ENCODE data around the gene TAS2R50.

DNA sequence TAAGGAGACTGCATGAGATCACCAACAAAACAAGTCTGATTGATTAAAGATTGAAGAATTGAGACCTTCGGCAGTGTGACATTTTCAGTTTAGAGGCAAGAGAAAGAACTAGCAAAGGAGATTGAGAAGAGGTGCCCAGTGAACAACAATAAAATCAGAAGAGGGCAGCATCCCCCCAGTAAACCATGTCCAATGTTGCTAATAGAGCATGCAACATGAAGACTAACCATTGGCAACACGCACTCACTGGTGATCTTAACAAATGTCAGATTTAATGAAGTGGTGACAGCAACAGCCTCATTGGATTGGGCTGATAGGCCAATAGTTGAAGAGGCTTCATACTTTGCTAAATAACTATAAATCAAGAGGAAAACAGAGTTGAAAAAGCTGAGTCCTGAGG lies 26.9 kb downstream of the TAS2R50 start:
- TF ChIP-seq GATA2 (IDR thresholded peaks at IDR 0.05; ENCODE audit: low read depth, low read length) (no peak), GATA3 (IDR thresholded peaks at IDR 0.05; ENCODE audit: low read depth, low read length) (no peak)
